ENCODE measurements around the gene LILRB1.

- TF ChIP-seq CTCF (conservative IDR thresholded peaks at IDR 0.05; ENCODE audit: low read depth, low read length) (no peak), EZH2 (IDR thresholded peaks at IDR 0.05; ENCODE audit: low read length, unreplicated experiment) (no peak)
Observed at GRCh38 chr19:54630782-54631181, 498 bp downstream of the LILRB1 start.
